GM13977 (cell line): Measurements from ENCODE around the gene REEP6.
"Not testable (repeated sequence)": the region's sequence is repeated elsewhere in the genome, so short reads cannot be mapped to it uniquely, and the experiment has no call there.

Experiments
- DNase-seq: peaks from one replicate; pipeline ENCODE4 v3.0.0; 2012; ENCODE audit warnings: low spot score
- CTCF ChIP-seq: IDR thresholded peaks from 2 replicates; pipeline ENCODE4 v1.5.1; 2012; ENCODE audit warnings: mild to moderate bottlenecking, control low read depth; ENCODE audit not compliant: insufficient read depth; ENCODE audit errors: extremely low read depth, missing control alignments
- in situ Hi-C: fragments of 300-500 bp; cut with MboI; formaldehyde crosslinking; loops from one replicate; pipeline ENCODE4 v1.12.0; 2022; ENCODE audit warnings: low sequenced_read_pairs, low pct_unique_long_range_greater_than_20kb, mixed read lengths, inconsistent platforms; ENCODE audit not compliant: unreplicated experiment

REEP6 gene

DNA sequence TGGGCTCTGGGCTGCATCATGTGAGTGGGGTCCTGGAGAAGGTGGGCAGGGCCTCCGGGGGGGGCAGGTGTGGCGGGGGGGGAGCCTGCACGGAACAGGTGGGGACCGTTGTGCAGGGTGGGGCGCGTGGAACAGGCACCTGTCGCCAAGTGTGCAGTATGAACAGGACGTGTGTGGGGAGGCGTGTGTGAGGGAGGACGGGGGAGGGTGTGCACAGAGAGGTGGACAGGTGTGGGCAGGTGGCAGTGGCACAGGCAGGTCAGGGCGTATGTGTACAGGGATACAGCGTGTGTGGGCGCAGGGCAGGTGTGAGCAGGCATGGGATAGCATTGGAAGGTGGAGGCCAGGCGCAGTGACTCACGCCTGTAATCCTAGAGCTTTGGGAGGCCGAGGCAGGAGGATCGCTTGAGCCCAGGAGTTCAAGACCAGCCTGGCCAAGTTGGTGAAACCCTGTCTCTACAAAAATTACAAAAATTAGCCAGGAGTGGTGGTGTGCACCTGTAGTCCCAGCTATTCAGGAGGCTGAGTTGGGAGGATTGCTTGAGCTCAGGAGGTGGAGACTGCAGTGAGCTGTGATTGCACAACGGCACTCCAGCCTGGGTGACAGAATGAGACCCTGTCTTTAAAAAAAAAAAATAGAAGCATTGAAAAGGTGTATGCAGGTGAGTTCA is 36.1 kb downstream of the REEP6 start:
- TF ChIP-seq CTCF, result no peak
- DNase-seq, result no peak
- in situ Hi-C loops, result no loop called here

GRCh38 chr19:1527650-1528309 is 36.8 kb downstream of the REEP6 start:
- in situ Hi-C loops, result no loop called here
- DNase-seq, result no peak
- TF ChIP-seq CTCF, result no peak

- DNase-seq, result no peak
- in situ Hi-C loops, result no loop called here
- no peak for TF ChIP-seq CTCF
These were observed 37.8 kb downstream of the REEP6 start for GRCh38 chr19:1528596-1529429.

DNA sequence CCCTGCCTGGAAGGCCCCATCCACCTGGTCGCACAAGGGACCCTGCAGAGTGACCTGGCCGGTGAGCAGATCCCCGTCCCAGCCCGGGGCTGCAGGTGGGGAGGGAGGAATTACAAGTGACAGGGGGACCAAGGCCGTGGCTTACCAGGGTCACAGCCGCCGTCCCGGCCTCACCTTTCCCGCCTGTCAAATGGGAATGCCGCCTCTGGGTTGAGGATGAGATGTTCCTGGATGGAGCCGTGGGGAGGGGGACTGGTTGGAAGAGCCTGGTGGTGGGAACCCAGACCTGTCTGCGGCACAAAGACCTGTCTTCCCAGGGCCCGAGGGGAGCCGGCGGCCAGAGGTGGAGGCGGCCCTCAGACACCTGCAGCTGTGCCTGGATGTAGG is 38.4 kb downstream of the REEP6 start:
- DNase-seq, result no peak
- no peak for TF ChIP-seq CTCF
- in situ Hi-C loops, result no loop called here

- DNase-seq, in situ Hi-C loops: not testable (repeated sequence)
These were observed 39.9 kb downstream of the REEP6 start for GRCh38 chr19:1530856-1531255.

DNA sequence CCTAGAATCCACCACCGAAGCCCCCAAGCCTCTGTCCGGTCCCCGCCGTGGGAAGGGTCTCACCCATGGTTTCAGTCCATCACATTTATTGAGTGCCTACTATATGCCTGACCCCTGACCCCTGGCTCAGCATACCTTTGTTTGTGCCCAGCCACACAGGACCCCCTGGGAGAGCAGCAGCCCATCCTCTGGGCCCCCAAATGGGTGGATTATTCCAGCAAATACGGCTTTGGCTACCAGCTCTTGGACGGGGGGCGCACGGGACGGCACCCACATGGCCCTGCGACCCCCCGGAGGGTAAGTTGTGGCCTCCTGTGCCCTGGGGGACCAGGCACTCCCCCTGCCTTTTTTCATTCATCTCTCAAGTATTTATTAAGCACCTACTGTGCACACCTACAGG is 40.6 kb downstream of the REEP6 start:
- no peak for TF ChIP-seq CTCF
- in situ Hi-C loops, result no loop called here
- no peak for DNase-seq

DNA sequence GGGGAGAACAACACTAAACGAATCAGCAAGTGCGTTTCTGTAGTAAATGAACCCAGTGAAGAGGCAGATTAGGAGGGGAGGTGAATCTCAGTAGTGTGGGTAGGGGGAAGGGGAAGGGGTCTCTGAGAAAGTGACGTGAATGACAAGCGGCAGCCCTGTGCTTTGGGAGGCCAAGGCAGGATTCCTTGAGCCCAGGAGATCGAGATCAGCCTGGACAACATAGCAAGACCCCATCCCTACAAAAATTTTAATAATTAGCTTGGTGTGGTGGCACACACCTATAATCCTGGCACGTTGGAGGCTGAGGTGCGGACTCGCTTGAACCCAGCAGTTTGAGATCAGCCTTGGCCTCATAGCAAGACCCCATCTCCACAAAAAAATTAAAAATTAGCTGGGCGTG is 41.0 kb downstream of the REEP6 start:
- DNase-seq, result no peak
- in situ Hi-C loops, result no loop called here
- no peak for TF ChIP-seq CTCF
